Type B pancreatic cell (in vitro differentiated cells): ENCODE measurements around the gene LIG1. TPM values are rescaled to one million over a fixed set of nuclear protein-coding genes. Genes with fewer than 3 reads are reported as not detected.

Source experiments
- DNase-seq: peaks from one replicate; pipeline ENCODE4 v3.0.0; 2021; ENCODE audit warnings: mixed read lengths; ENCODE audit not compliant: unreplicated experiment; ENCODE audit errors: extremely low spot score
- H3K27ac Mint-ChIP-seq: 2 replicates; pipeline ENCODE4 v1.8.0; 2021; ENCODE audit warnings: mild to moderate bottlenecking, mixed read lengths
- H3K27me3 Mint-ChIP-seq: 2 replicates; pipeline ENCODE4 v1.8.0; 2021; ENCODE audit warnings: mixed read lengths
- H3K36me3 Mint-ChIP-seq: 2 replicates; pipeline ENCODE4 v1.8.0; 2021; ENCODE audit warnings: mixed read lengths
- H3K4me1 Mint-ChIP-seq: one replicate; pipeline ENCODE4 v1.8.0; 2021; ENCODE audit warnings: mixed read lengths; ENCODE audit not compliant: unreplicated experiment
- H3K4me3 Mint-ChIP-seq: 2 replicates; pipeline ENCODE4 v1.8.0; 2021; ENCODE audit warnings: mild to moderate bottlenecking, mixed read lengths
- H3K9me3 Mint-ChIP-seq: 2 replicates; pipeline ENCODE4 v1.8.0; 2021; ENCODE audit warnings: mixed read lengths
- CTCF ChIP-seq: fragments of 200-600 bp; sonication (generic); conservative IDR thresholded peaks from 2 replicates; pipeline ENCODE4 v1.5.0; 2021; ENCODE audit warnings: antibody characterized with exemption, mild to moderate bottlenecking
- total RNA-seq: library from RNA; stranded (reverse); gene quantifications from 2 replicates; pipeline ENCODE4 v1.2.1, GENCODE V29; 2021; ENCODE audit warnings: low replicate concordance

Gene LIG1
- total RNA-seq, 1 donor from 2014 or later = 84.9 TPM

DNA sequence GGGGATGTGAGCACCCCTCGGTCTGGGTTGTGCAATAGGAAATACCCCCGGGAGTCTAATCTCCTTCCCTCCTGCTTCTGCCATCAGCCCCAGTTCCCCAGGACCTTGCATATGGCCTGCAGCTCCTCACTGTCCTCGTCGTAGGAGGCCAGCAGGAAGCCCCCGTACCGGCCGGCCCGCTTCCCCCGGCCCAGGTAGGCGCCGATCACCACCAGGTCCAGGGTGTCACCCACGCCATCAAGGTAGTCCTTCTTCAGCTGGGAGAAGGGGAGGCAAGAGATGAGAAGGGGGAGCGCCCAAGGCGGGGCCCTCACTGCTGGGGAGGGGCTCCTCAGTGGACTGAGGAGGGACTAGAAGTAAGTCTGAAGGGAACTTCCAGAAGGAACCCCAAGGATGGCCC, 49.1 kb downstream of the LIG1 start:
- Mint-ChIP-seq H3K4me1 (peaks cover 12% of the 10 kb centered on the region), H3K36me3 (peaks cover 30% of the 10 kb centered on the region), H3K27ac (no peak overlapping the region), H3K4me3 (no peak overlapping the region), H3K9me3 (no peaks in the 10 kb centered on the region), H3K27me3 (no peaks in the 10 kb centered on the region)
- no peak for DNase-seq
- no peak for TF ChIP-seq CTCF

- H3K4me3 Mint-ChIP-seq = no peak overlapping the region
- H3K4me1 Mint-ChIP-seq = peaks cover 12% of the 10 kb centered on the region
- no peak overlapping the region for H3K27ac Mint-ChIP-seq
- no peaks in the 10 kb centered on the region for H3K27me3 Mint-ChIP-seq
- H3K9me3 Mint-ChIP-seq = no peaks in the 10 kb centered on the region
- peaks cover 29% of the 10 kb centered on the region for H3K36me3 Mint-ChIP-seq
- no peak for TF ChIP-seq CTCF
- no peak for DNase-seq
Measured at GRCh38 chr19:48120505-48120904, 49.6 kb downstream of the LIG1 start.

- H3K4me1 Mint-ChIP-seq = peaks cover 8% of the 10 kb centered on the region
- H3K27ac Mint-ChIP-seq = no peak overlapping the region
- no peak for TF ChIP-seq CTCF
- no peaks in the 10 kb centered on the region for H3K27me3 Mint-ChIP-seq
- no peak overlapping the region for H3K4me3 Mint-ChIP-seq
- no peaks in the 10 kb centered on the region for H3K9me3 Mint-ChIP-seq
- H3K36me3 Mint-ChIP-seq = peaks cover 25% of the 10 kb centered on the region
- no peak for DNase-seq
Measured at GRCh38 chr19:48118131-48118517, 52.0 kb downstream of the LIG1 start.

DNA sequence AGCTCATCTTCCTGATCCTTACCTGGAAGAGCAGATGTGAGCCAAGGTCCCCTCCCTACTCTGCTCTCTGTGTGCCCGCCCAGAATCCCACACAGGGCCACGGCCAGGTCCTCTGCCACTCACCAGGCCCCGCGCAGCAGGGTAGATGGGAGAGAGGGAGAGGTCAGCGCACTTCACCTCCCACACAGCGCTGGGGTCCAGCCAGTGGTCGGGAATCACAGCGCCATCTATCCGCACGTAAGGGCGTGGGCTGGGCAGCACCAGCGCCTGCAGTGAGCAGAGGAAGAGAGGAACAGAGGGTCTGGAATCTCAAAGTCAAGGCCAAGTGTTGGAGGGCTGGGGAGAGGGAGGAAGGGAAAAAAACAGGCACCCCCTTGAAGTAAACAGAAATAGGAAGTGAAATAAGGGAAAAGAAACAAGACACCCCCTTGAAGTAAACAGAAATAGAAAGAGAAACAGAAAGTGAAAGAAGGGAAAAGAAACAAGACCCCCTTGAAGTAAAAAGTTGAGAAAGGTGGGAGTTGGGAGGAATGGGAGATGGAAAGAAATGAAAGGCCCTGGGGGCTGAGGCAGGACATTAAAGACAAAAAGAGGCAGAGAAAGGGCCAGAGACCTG, 52.5 kb downstream of the LIG1 start:
- Mint-ChIP-seq H3K36me3 (peaks cover 25% of the 10 kb centered on the region), H3K27me3 (no peaks in the 10 kb centered on the region), H3K4me1 (peaks cover 10% of the 10 kb centered on the region), H3K27ac (no peak overlapping the region), H3K4me3 (no peak overlapping the region), H3K9me3 (no peaks in the 10 kb centered on the region)
- DNase-seq = no peak
- TF ChIP-seq CTCF = no peak

GRCh38 chr19:48113190-48113917, 56.8 kb downstream of the LIG1 start:
- no peaks in the 10 kb centered on the region for H3K27me3 Mint-ChIP-seq

More at GRCh38 chr19:48113190-48113917, 56.8 kb downstream of the LIG1 start:
- no peak for TF ChIP-seq CTCF
- Mint-ChIP-seq H3K9me3 (no peaks in the 10 kb centered on the region), H3K27ac (no peak overlapping the region), H3K4me1 (peaks cover 4% of the 10 kb centered on the region), H3K4me3 (no peak overlapping the region), H3K36me3 (peaks cover 8% of the 10 kb centered on the region)
- DNase-seq = no peak
